ENCODE measurements around the gene NUBPL. TPM values are rescaled to one million over a fixed set of nuclear protein-coding genes. Genes with fewer than 3 reads are reported as not detected.
"Not testable (repeated sequence)": the region's sequence is repeated elsewhere in the genome, so short reads cannot be mapped to it uniquely, and the experiment has no call there.

The NUBPL gene
- total RNA-seq, 2 donors from 2014 or later, result 9.2 to 30.0 TPM

DNA sequence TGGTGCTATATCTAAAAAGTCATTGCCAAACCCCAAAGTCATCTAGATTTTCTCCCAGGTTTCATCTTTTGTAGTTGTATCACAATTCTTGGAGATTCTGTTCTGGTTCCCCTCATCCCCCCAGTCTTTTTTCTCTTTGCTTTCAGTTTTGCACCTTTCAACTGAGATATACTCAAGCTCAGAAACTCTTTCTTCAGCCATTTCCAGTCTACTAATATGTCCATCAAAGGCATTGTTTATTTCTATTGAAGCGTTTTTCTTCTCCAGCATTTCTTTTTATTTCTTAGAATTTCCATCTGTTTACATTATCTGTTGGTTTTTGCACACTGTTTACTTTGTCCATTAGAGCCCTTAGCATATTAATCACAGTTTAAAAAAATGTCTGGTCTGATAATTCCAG, 179.5 kb downstream of the NUBPL start:
- H3K36me3 ChIP-seq, result no peaks in the 10 kb centered on the region

DNA sequence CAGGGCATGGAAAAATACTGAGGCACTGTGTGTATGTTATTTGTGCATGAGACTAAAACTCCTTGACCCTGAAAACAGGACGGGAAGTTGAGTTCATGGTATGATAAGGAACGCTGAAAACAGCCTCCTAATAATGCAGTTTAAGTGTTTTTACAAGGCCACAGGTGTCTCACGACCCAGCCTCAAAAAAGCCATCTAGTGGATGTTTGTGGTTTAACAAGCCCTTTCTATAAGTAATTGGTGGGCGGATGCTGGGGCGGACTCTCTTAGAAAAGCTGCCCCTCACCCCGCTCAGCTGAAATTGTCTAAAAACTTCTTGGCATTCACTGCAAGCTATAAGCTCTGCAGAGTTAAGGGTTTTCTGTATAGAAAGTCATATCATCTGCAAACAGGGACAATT, 184.5 kb downstream of the NUBPL start:
- Histone ChIP-seq H3K4me3 (no peak overlapping the region), H3K27me3 (replicated peaks; ENCODE audit: insufficient read depth) (no peaks in the 10 kb centered on the region), H3K4me1 (ENCODE audit: control insufficient read depth in 1 of 2, low read depth in 2 of 2) (no peaks in the 10 kb centered on the region), H3K27ac (no peak overlapping the region), H3K9me3 (peaks cover 24% of the 10 kb centered on the region), H3K36me3 (no peaks in the 10 kb centered on the region)
- DNase-seq (ENCODE audit: low spot score), result no peak
- ATAC-seq (ENCODE audit: insufficient number of reproducible peaks, low FRiP score, low read depth), result no peak
- TF ChIP-seq, protein P1, sequence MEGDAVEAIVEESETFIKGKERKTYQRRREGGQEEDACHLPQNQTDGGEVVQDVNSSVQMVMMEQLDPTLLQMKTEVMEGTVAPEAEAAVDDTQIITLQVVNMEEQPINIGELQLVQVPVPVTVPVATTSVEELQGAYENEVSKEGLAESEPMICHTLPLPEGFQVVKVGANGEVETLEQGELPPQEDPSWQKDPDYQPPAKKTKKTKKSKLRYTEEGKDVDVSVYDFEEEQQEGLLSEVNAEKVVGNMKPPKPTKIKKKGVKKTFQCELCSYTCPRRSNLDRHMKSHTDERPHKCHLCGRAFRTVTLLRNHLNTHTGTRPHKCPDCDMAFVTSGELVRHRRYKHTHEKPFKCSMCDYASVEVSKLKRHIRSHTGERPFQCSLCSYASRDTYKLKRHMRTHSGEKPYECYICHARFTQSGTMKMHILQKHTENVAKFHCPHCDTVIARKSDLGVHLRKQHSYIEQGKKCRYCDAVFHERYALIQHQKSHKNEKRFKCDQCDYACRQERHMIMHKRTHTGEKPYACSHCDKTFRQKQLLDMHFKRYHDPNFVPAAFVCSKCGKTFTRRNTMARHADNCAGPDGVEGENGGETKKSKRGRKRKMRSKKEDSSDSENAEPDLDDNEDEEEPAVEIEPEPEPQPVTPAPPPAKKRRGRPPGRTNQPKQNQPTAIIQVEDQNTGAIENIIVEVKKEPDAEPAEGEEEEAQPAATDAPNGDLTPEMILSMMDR (IDR thresholded peaks at IDR 0.05), result no peak

More for the DNA sequence above, 179.5 kb downstream of the NUBPL start:
- TF ChIP-seq, protein P1 (IDR thresholded peaks at IDR 0.05), result no peak
- H3K27me3 ChIP-seq (replicated peaks; ENCODE audit: insufficient read depth), result no peaks in the 10 kb centered on the region
- peaks cover 1% of the 10 kb centered on the region for H3K9me3 ChIP-seq
- ATAC-seq (ENCODE audit: insufficient number of reproducible peaks, low FRiP score, low read depth), result no peak
- H3K4me1 ChIP-seq (ENCODE audit: control insufficient read depth in 1 of 2, low read depth in 2 of 2), result no peaks in the 10 kb centered on the region
- no peak overlapping the region for H3K27ac ChIP-seq
- H3K4me3 ChIP-seq, result no peak overlapping the region
- DNase-seq (ENCODE audit: low spot score), result no peak

DNA sequence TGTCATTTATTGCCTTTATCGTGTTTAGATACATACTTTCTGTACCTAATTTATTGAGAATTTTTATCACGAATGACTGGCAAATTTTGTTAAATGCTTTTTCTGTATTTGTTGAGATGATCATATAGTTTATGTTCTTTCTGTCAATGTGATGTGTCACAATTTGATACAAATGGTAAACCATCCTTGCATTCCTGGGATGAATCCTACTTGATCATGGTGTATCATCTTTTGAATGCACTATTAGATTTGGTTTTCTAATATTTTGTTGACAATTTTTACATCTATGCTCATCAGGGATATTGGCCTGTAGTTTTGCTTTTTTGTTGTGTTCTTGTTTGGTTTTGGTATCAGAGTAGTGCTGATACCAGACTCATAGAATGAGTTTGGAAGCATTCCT, 185.1 kb downstream of the NUBPL start:
- Histone ChIP-seq H3K27ac (no peak overlapping the region), H3K9me3 (peaks cover 24% of the 10 kb centered on the region), H3K27me3 (replicated peaks; ENCODE audit: insufficient read depth) (no peaks in the 10 kb centered on the region), H3K4me1 (ENCODE audit: control insufficient read depth in 1 of 2, low read depth in 2 of 2) (no peaks in the 10 kb centered on the region), H3K4me3 (no peak overlapping the region), H3K36me3 (no peaks in the 10 kb centered on the region)
- no peak for DNase-seq (ENCODE audit: low spot score)
- ATAC-seq (ENCODE audit: insufficient number of reproducible peaks, low FRiP score, low read depth), result no peak
- TF ChIP-seq, protein P1 (IDR thresholded peaks at IDR 0.05), result no peak

DNA sequence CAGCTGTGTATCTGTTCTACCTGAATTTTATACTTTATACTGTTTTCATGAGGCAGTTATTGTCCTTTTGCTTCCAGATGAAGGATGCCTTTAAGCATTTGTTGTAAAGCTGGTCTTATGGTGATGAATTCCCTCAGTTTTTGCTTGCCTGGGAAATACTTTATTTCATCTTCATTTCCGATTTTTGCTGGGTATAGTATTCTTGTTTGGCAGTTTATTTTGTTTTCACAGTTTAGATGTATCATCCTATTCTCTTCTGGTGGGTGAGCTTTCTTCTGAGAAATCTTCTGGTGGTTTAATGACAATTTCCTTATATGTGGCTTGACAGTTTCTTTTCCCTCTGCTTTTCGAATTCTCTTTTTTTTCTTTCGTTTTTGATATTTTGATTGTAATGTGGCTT, 188.1 kb downstream of the NUBPL start:
- H3K27ac ChIP-seq, result no peak overlapping the region
- no peaks in the 10 kb centered on the region for H3K36me3 ChIP-seq
- no peaks in the 10 kb centered on the region for H3K4me1 ChIP-seq (ENCODE audit: control insufficient read depth in 1 of 2, low read depth in 2 of 2)
- H3K9me3 ChIP-seq, result peaks cover 24% of the 10 kb centered on the region
- TF ChIP-seq, protein P1 (IDR thresholded peaks at IDR 0.05), result no peak
- DNase-seq (ENCODE audit: low spot score) (no peak), ATAC-seq (ENCODE audit: insufficient number of reproducible peaks, low FRiP score, low read depth) (no peak)
- H3K4me3 ChIP-seq, result no peak overlapping the region
- H3K27me3 ChIP-seq (replicated peaks; ENCODE audit: insufficient read depth), result no peaks in the 10 kb centered on the region

DNA sequence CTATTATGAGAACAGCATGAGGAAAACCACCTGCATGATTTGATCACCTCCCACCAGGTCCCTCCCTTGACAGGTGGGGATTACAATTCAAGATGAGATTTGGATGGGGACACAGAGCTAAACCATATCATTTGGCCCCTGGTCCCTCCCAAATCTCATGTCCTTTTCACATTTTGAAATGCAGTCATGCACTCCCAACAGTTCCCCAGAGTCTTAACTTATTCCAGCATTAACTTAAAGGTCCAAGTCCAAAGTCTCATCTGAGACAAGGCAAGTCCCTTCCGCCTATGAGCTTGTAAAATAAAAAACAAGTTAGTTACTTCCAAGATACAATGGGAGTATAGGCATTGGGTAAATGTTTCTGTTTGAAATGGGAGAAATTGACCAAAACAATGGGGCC, 189.8 kb downstream of the NUBPL start:
- H3K4me1 ChIP-seq (ENCODE audit: control insufficient read depth in 1 of 2, low read depth in 2 of 2); H3K4me3 ChIP-seq; H3K27ac ChIP-seq; H3K36me3 ChIP-seq; DNase-seq (ENCODE audit: low spot score); ATAC-seq (ENCODE audit: insufficient number of reproducible peaks, low FRiP score, low read depth); H3K27me3 ChIP-seq (replicated peaks; ENCODE audit: insufficient read depth): not testable (repeated sequence)
- H3K9me3 ChIP-seq, result peaks cover 19% of the 10 kb centered on the region

Data from thoracic aorta (tissue), 2 donors.